HG02571 (cell line): Measurements from ENCODE around the gene KRT222.
A peak's percentile ranks its signal among the peaks of the same experiment; 100 is the strongest.

Experiments used
- ATAC-seq: cut with Tn5 transposase; IDR thresholded peaks from one replicate; pipeline ENCODE4 v1.9.1; 2021; ENCODE audit warnings: mild to moderate bottlenecking, moderate library complexity; ENCODE audit not compliant: unreplicated experiment

The KRT222 gene

DNA sequence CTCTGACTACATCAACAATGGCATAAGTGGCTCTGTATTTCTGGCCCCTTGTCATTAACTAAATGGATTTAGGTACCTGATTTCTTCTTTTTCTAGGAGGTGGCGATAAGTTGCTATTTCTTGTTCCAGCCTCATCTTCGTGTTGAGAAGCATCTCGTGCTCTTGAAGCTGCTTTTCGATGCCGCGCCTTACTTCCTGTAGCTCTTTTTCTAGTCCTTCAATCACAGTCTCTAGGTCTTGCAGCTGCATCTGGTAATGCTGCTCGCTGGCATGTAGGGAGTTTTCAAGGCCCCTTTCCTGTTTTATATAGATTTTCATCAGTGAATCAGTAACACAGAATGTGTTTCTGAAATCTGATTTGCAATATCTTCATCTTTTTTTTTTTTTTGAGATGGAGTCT lies 5.1 kb downstream of the KRT222 start:
- ATAC-seq = no peak

DNA sequence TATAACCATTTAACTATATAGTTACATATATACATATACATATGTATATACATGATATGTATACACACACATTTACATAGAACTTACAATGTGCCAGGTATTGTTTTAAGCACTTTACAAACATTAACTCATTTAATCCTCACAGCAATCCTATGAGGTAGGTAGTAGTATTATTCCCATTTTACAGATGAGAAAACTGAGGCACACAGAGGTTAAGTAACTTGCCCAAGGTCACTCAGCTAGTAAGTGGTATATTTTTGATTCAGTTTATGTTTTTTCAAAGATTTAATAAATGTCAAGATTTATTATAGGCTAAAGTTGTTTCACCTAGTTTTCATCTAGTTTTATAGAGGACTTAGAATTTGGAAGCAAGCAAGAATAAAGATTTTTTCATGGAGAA lies 6.6 kb downstream of the KRT222 start:
- ATAC-seq = no peak

DNA sequence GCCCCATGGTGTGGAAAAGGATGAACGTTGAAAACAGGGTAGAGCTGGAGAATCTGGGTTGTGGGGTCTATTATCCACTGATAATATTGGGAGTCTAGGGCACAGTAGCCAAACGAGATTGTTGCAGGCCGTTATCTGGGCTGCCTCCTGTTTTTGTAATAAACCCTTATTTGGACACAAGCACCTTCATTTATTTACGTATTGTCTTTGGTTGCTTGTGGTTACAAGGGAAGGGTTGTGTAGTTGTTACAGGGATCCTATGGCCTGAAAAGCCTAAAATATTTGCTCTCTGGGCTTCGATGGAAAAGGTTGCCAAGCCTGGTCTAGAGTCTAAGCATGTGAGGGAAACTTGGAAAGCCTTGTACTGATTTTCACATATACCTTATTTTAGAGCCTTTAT lies 13.0 kb downstream of the KRT222 start:
- no peak for ATAC-seq

DNA sequence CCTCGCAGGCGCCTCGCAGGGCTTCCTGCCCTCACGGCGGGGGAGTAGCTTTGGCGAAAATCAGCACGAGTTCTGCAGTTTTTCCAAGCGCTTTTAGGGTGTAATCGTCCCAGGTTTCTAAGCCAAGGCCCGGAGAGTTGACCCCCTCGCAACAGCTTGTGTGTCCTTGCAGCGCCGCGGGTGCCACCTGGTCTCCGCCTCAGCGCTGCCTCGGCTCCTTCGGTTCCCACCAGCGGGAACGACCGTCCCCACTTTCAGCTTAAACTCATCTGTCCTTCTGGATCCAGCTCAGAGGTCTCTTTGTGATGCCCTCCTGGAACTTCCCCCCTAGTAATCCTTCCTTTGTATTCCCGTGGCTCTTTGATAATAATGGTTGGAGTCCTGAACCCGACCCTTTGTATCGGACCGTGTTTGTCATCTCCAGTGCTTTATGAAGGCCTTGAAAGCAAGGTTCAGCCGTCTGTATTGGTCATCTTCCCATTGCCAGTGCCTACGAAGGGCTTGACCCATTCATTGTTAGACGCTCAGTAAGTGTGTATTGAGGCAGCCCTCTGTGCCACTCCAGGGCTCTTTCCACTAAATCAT lies 16.5 kb downstream of the KRT222 start:
- ATAC-seq = no peak

DNA sequence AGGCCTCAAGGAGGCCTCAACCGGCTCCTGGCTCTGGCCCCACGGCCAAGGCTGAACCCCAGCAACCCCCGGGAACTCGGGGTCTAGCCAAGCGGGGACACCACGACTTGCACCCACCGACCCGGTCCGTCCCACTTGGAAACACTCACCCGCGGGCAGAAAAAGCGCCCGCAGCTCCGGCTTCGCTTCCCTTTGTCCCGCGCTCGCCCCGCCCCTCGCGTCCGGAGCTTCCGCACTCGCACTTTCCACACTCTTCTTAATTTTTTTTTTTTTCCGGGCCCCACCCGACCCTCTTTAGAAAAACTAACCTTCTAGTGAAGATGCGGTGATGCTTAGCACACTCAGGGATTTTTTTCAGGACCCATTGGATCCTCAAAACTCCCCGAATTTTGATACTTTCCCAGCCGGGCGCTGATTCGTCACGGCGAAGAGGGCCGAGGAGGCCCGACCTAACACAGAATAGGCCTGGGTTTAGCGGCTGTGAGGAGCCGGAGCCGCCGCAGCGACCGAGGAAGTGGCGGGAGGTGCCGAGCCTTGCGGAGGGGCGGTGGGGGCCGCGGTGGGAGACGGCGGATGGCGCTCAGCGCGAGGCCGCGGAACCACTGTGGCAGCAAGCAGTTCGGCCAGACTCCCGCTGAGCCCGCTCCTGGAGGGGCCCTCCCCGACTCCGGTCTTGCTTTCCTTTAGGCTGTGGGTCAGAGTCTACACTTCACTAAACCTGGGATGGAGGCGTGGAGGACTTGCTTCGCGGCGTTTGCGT lies 17.2 kb downstream of the KRT222 start, which contains the start of gene SMARCE1:
Gene SMARCE1 (minus strand): TSS at position 195 of the 760 bp plus-strand sequence. CDS start 2,016 bp downstream, outside the sequence.
- ATAC-seq = peak; percentile 66

DNA sequence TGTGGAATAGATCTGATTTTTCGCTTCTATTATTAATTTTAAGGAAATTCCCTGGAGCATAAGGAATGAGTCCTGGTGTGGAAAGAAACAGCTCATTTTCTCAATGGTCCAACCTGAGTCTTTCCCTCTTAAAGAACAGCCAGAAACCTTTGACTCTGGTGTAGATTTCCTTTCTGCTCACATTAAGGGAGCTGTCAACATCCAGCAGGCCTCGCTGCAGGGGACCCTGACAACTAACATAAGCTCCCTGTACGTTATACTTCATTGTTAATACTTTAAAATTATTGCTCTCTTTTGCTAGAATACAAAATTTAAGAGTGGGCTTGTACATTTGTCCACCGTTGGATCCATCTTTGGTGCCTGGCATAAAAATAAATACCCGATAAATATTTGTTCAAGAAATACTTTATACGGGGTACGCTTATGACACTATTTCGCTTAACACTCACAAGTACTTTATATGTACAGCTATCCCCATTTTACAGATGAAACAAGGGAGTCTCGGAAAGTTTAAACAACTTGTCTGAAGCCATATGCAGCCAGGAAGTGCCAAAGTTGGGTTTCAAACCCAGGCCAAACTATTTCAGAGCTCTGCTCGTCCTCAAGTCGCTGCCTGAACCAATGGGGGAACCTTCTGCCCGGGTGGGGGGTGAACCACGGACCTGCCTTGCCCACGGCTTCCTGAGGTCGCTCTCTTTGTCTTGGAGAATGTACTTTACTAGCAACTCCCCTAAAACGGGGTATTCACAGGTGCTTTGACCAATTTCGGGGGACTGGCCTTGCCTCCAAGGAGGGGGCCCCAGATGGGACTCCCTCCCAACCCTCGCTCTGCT lies 18.0 kb downstream of the KRT222 start:
- peak; percentile 10 for ATAC-seq

DNA sequence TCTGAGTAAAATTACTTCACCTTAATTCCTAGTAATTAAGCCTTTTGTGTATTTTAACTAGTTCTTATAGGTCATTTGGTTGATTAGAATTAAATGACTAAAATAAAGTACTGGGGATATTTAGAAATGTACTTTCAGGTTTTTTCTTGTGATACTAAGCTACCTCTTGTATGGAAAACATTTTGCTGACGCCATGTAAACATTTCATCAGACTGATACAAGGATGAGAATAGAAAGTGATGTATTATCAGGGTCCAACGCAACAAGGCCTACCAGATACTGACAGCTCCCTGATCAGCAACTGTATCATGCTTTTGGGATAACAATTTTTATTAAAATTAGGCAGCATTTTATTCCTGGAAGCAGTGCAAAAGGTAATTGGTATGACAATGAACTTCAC lies 19.0 kb downstream of the KRT222 start:
- ATAC-seq = no peak

DNA sequence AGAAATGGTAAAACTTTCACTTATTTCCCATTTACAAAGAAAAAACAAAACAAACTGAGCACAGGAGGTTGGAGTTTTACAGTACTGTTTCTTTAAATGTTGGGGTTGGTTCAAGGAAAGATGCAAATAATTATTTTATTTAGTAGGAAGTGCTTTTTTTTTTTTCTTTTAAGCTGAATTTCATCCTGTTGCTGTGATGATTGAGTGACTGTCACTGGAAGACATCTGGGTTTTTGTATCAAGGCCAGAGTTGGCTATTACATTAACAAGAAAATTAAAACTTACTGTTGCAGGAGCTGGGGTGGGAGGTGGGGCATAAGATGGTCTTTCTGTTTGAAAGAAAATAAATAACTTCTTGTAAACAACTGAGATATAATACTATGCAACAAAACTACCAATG lies 19.7 kb downstream of the KRT222 start:
- no peak for ATAC-seq

DNA sequence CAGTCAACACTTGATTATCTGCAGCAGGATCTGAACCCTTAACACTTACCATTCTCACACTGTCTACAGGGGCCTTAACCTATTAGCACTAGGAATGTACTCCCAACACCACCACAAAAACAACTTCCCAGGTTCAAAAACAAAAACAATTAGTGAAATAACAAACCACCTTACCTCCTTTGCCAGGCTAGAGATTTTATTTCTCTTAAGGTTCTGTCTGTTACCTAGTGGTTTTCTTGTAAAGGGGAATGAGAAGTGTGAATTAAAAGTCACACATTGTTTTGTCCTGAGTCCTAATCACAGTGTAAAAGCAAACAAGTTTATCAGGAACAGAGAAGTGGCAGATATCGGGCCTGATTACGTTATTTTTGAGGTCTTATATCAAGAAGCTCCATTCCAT lies 27.0 kb downstream of the KRT222 start:
- ATAC-seq = no peak

DNA sequence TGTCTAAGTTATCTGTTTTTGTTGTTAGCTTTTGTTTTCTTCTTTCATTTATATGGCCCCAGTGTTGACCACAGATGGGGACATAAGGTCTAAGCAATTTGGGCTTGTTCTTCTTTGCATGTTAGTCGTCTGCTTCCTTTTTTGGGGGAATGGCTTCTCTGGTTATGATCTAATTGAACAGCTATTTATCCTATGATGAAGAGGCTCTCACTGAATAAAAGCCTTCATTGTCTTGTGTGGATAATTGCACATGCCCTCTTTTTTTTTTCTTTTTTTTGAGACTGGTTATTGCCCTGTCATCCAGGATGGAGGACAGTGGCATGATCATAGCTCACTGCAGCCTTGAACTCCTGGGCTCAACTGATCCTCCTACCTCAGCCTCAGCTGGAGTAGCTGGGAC lies 31.1 kb downstream of the KRT222 start:
- no peak for ATAC-seq

DNA sequence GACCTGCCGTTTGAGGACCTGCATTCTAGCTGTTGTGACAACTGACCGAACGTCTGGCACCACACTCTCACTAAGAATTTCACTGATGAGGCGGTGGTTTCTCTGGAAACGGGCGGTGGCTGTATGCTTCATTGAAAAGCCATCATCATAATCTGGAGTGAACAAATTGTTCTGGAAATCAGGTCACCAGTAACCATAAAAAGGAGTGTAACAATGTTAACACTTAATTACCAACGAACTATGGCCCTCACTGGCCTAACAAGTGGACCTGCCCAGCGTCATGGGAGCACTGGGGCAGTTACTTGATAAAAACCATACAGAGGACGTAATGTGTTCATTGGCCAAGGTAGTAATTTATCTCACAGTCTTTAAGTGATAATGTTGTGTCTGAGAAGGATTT lies 32.8 kb downstream of the KRT222 start:
- no peak for ATAC-seq

DNA sequence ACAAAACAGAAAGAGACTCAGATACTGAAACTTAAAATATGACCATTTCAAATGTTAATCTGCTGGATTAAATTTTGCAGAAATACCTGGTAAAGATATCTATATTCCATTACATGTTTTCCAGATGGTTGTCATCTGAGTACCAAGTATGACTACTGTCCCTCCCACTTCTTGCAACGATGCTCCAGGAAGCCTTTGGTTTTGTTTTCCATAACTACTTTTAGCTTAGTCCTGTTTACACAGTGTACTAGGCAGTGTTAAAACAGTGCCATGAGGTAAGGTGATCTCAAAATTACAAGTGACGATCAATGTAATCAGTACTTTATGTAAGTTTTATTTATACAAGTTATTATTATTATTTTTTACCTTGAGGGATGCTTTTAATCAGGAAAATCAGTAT lies 35.1 kb downstream of the KRT222 start:
- ATAC-seq = no peak

DNA sequence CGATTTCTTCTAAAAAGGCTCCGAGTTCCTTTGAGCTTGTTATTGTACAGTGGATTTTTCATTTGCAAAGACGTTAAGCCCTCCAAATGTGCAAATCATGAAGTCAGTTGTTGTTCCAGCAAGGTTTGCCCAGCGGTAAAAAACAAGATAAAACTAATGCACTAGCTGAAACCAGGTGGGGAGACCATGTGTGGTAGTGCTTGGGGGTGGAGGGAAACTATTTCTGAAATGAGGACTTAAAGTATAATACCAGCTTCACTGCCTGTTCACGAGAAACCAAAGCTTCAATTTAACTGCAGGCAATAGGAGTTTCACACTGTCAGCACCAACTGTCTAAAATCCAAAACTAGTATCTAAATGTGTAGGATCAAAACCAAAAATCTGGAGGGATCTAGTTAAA lies 39.7 kb downstream of the KRT222 start:
- no peak for ATAC-seq

DNA sequence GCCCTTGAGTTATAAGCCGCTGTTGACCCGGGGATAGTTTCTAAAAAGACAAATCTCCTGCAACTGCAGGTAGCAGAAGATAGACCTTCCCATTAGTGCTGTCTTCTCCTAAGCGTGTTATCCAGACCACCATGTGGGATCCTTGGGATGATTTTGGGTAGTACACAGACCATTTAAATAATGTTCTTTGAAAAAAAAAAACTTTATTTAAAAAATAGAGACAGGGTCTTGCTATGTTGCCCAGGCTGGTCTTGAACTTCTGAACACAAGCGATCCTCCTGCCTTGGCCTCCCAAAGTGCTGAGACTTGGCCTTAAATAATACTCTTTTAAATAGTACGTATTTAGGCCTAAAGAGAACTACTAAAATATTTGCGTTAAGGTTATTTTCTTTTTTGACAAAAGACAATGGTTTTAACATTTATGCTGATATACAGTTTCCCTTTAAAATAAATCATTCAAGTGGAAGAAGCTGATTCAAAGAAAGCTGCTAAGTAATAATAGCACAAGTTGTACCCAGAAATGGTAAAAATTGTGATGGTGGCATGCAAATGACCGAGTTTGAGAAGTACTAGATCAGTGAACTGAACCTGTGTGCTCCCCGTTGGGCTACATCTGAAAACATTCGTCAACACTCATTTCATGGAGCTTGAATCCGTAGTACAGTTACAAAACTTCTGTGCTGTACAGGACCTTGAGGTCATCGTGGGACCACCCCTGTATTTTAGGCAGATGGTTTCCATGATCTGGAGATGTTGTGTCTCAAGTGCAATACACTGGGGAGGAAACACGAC lies 41.4 kb downstream of the KRT222 start:
- no peak for ATAC-seq

DNA sequence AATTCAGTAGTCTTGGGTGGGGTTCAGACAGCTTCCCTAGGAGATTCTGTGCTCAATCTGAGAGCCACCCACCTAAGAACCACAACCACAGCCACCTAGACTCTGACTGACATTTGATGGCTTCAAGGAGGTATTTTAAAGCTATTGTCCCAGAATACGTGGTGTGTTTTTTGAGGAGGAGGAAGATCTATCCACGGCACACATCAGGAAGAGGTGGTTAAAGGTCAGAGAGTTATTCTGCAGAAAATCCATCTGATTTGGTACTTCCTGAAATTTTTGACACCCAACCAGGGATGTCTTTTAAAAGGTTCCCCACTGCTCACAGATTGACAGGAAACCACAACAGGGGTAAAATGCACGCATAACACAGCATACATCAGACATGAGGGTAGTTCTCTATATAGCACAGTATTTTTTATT lies 42.5 kb downstream of the KRT222 start:
- no peak for ATAC-seq

DNA sequence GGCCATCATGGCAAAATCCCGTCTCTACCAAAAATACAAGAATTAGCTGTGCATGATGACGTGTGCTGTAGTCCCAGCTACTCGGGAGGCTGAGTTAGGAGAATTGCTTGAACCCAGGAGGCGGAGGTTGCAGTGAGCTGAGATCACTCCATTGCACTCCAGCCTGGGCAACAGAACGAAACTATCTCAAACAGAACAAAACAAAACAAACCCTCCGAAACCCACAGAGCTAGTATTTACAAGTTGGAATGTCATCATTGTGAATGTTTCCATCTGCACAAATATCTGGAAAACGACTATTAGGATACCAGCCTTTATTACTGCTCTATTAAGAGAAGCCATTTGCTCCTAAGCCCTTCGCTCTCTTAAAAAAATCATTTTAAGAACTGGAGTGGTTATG lies 43.4 kb downstream of the KRT222 start:
- no peak for ATAC-seq

DNA sequence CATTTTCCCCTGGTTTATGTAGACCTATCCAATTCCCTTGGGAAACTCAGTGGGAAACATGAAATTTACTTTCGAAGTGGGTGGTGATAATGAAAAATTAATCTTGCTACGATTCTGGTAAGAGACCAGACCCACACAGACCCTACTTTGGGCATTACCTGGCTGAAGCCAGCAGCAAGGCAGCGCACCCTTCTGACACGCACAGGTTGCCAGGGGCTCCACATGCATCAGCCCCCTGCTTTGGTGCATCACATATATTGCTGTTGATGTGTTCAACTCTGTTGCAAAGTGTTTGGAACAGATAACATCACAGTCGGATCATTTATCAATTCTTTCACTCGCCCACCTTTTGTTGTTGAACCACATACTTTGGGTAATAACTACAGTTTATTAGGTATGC lies 44.0 kb downstream of the KRT222 start:
- ATAC-seq = no peak

DNA sequence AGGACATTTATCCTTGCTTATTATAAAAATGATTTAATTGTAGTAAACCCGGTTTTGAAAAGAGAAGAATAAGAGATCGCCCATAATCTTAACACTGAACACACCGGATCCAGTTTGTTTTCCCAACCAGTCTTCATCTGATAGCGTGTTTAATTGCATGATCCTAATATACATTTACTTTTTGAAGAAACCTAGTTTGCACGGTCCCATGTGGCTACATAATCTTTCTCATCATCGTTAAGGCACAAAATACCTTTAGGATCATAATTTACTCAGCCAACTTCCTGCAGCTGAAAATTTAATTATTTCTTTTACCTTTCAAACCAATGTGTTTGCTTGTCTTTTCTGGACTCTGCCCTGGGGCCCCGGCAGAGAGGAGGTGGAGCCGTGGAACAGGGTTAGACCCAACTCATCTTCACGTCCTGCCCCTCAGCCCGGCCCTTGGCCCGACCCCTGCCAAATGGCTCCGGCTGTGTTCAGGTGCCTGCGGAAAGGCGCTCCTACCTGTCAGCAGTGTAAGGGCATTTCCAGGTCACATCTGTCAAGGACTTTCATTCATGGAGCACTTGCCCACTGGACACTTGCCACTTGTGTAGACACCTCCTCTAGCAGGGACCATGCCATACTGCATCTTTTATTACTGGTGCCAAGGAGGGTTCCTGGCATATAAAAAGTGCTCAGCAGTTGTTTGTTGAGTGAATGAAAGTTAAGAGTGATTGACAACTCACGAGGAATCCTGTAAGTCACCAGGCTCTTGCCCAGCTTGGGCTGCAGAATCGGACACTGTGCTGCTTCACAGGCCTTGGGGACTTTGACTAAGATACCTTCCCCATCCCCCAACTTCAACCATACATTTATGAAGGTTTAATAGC lies 46.0 kb downstream of the KRT222 start:
- ATAC-seq = no peak

DNA sequence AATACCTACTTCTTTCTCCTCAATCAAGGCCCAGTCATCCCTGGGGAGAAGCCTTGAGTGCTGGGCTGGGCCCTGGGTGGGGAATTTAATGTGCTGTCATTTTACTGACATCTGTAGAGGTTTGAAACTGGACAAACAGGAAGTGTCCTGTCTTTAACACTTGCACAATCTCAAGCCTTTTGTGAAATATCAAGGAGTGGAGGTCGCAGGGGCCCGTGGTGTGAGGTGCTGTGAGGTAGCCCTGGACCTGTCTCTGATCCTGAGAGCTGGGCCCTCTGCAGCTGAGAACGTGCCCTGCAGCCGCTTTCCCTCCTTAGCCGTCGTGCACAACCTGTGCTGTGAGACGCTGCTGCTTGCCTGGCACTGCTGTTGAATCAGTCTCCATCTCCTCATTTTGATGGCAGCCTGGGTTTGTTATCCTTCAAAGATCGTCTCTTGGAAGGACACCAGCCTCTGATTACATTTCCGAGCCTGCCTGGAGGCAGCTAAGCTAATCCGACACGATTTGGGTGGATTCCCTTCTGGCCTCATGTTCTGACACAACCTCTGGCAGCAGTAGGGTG lies 47.2 kb downstream of the KRT222 start:
- ATAC-seq = no peak

DNA sequence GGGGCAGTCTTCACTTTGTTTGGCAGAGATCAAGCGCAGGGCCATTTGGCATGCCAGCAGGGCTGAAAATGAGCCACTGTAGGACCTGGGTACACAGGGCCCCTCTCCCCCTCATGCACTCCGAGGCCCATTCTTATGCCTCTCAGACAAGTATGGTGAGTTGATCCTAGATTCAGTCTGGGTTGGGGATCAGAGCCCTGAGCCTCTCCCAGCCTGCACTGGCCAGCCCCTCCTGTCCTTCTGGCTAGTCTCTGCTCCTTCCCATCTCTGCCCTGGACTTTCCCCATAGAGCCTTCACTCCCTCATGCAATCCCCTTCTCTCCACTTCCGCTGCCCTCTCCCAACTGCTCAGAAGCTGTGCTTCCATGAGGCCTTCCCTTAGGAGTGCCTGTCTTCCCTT lies 48.4 kb downstream of the KRT222 start:
- ATAC-seq = no peak
